Body of pancreas (tissue), 4 donors: ENCODE results near the gene ADAMTS7.

Experiments
- POLR2A ChIP-seq, 3 donors: fragments of 450-650 bp; IDR thresholded peaks; one replicate each; pipeline ENCODE4 v1.6.1; 2016; ENCODE audit warnings: antibody characterized with exemption in 3 of 3, mild to moderate bottlenecking in 2 of 3
- TF ChIP-seq, protein P1 (sequence below), 7 experiments: fragments of 450-650 bp in 4 of 7; fragments of 200-600 bp in 3 of 7; sonication (generic) in 3 of 7; IDR thresholded peaks; one replicate each; pipeline ENCODE4 v1.5.1; 2016 to 2019; ENCODE audit warnings: antibody characterized with exemption in 7 of 7

DNA sequence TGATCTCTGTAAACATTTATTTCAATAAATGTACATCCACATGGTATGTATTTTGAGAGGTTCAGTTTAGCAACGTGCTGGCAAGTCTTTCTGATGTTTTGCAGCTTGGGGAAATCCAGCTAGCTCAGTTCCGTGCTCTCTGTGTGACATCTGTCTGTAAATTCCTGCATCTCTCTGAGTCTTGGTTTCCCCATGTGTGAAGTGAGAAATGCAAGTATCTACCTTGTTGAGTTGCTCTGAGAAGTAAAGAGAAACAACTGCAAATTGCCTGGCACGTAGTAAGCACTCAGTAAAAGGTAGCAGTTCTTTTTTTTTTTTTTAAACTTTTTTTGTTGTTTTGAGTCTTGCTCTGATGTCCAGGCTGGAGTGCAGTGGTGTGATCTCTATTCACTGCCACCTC is 31.3 kb upstream of the ADAMTS7 start:
- TF ChIP-seq, protein P1, sequence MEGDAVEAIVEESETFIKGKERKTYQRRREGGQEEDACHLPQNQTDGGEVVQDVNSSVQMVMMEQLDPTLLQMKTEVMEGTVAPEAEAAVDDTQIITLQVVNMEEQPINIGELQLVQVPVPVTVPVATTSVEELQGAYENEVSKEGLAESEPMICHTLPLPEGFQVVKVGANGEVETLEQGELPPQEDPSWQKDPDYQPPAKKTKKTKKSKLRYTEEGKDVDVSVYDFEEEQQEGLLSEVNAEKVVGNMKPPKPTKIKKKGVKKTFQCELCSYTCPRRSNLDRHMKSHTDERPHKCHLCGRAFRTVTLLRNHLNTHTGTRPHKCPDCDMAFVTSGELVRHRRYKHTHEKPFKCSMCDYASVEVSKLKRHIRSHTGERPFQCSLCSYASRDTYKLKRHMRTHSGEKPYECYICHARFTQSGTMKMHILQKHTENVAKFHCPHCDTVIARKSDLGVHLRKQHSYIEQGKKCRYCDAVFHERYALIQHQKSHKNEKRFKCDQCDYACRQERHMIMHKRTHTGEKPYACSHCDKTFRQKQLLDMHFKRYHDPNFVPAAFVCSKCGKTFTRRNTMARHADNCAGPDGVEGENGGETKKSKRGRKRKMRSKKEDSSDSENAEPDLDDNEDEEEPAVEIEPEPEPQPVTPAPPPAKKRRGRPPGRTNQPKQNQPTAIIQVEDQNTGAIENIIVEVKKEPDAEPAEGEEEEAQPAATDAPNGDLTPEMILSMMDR (IDR thresholded peaks at IDR 0.05) = no peak
- TF ChIP-seq POLR2A (IDR thresholded peaks at IDR 0.05) = no peak
